HepG2 (cell line): ENCODE data around the gene MT1M. TPM values are rescaled to one million over a fixed set of nuclear protein-coding genes. Genes with fewer than 3 reads are reported as not detected.

Experiments
- ATAC-seq: fragments of 200-7000 bp; cut with Tn5 transposase; 3 replicates; pipeline ENCODE4 v1.9.1; 2020; ENCODE audit warnings: mild to moderate bottlenecking, moderate library complexity
- BruUV-seq: library from RNA; stranded (reverse); fragments of 400-500 nt; replicated peaks from 2 replicates; lab custom pipeline; 2021; lab: Mats Ljungman, UMichigan
- CTCF ChIA-PET: fragments of 300-600 bp; formaldehyde crosslinking; extraction: SDS; loops from one replicate; lab custom pipeline; 2021; ENCODE audit warnings: low total read pairs, inconsistent platforms, low intra/inter-chr PET ratio; lab: Yijun Ruan, JAX
- POLR2A ChIA-PET: fragments of 350-600 bp; sonication (Branson Sonifier 250); formaldehyde crosslinking; loops from one replicate; lab custom pipeline; 2020; ENCODE audit warnings: antibody characterized with exemption, inconsistent platforms; lab: Yijun Ruan, JAX
- DNase-seq: peaks from one replicate; pipeline ENCODE4 v3.0.0-alpha.2; 2015; ENCODE audit warnings: low spot score
- FAIRE-seq: peaks from 3 replicates; lab custom pipeline; 2011; peaks lifted over from hg19 to GRCh38; lab: Jason Lieb, UNC
- H2AFZ ChIP-seq: one replicate; pipeline ENCODE4 v1.6.1; 2011; ENCODE audit warnings: low read length, inconsistent platforms
- H3K27ac ChIP-seq: fragments of 300-600 bp; 3 replicates; pipeline ENCODE4 v1.8.0; 2011; ENCODE audit warnings: mixed run types, mild to moderate bottlenecking, mixed read lengths, low read length, inconsistent platforms; ENCODE audit not compliant: insufficient read depth; ENCODE audit errors: extremely low read length
- H3K27me3 ChIP-seq, 2 experiments: fragments of 200-600 bp in 1 of 2; 2 replicates in 1 of 2; 3 replicates in 1 of 2; pipeline versions ENCODE4 v1.6.0 to v1.8.0; 2011; ENCODE audit warnings: low read length in 2 of 2, mild to moderate bottlenecking in 2 of 2, moderate library complexity in 2 of 2, inconsistent platforms in 1 of 2; ENCODE audit not compliant: insufficient read depth in 2 of 2, control insufficient read depth in 1 of 2
- H3K36me3 ChIP-seq, 2 experiments: fragments of 200-600 bp in 1 of 2; replicated peaks in 1 of 2; 2 replicates in 1 of 2; 3 replicates in 1 of 2; pipeline versions ENCODE4 v1.5.1 to v1.8.0; 2011; ENCODE audit warnings: low read length in 2 of 2, inconsistent platforms in 1 of 2; ENCODE audit not compliant: insufficient read depth in 2 of 2, control insufficient read depth in 1 of 2
- H3K4me1 ChIP-seq: 2 replicates; pipeline ENCODE4 v1.5.1; 2012; ENCODE audit warnings: low read length, inconsistent platforms; ENCODE audit not compliant: insufficient read depth
- H3K4me2 ChIP-seq: 2 replicates; pipeline ENCODE4 v1.6.0; 2011; ENCODE audit warnings: low read depth, low read length, inconsistent platforms
- H3K4me3 ChIP-seq, 3 experiments: fragments of 200-600 bp in 1 of 3; sonication (generic), shearing (Covaris generic) in 1 of 3; replicated peaks in 1 of 3; 2 replicates each; pipeline ENCODE4 v1.5.1; 2011 to 2016; ENCODE audit warnings: low read length in 3 of 3, inconsistent platforms in 2 of 3, low read depth in 2 of 3, mild to moderate bottlenecking in 2 of 3, control low read depth in 1 of 3, mixed read lengths in 1 of 3; ENCODE audit not compliant: insufficient read depth in 1 of 3
- H3K79me2 ChIP-seq: one replicate; pipeline ENCODE4 v1.6.1; 2011; ENCODE audit warnings: low read length, inconsistent platforms; ENCODE audit not compliant: insufficient read depth
- H3K9ac ChIP-seq: 2 replicates; pipeline ENCODE4 v1.6.0; 2011; ENCODE audit warnings: mild to moderate bottlenecking, low read depth, low read length, inconsistent platforms; ENCODE audit not compliant: insufficient read depth
- H3K9me3 ChIP-seq: 2 replicates; pipeline ENCODE4 v1.5.1; 2012; ENCODE audit warnings: mild to moderate bottlenecking, low read length
- H4K20me1 ChIP-seq: 2 replicates; pipeline ENCODE4 v1.6.0; 2011; ENCODE audit warnings: inconsistent platforms, mild to moderate bottlenecking, low read length, moderate library complexity; ENCODE audit not compliant: insufficient read depth
- BHLHE40 ChIP-seq: IDR thresholded peaks from 2 replicates; pipeline ENCODE4 v1.6.1; 2011; ENCODE audit warnings: low read length, improper control_type of control experiment
- CERS6 ChIP-seq: sonication (generic); formaldehyde crosslinking; IDR thresholded peaks from 2 replicates; pipeline ENCODE4 v1.5.0; 2020; ENCODE audit warnings: missing genetic modification reagents
- FOXK2 ChIP-seq: fragments of 450-650 bp; IDR thresholded peaks from 2 replicates; pipeline ENCODE4 v1.6.1; 2016
- FOXP1 ChIP-seq, 2 experiments: fragments of 450-650 bp in 1 of 2; IDR thresholded peaks; 2 replicates each; pipeline ENCODE4 v1.6.1; 2017 to 2018; ENCODE audit warnings: antibody characterized with exemption in 1 of 2
- IRF2 ChIP-seq: IDR thresholded peaks from 2 replicates; pipeline ENCODE4 v1.6.1; 2018; ENCODE audit warnings: missing genetic modification reagents, missing compliant biosample characterization
- KAT7 ChIP-seq: IDR thresholded peaks from 2 replicates; pipeline ENCODE4 v1.6.1; 2018; ENCODE audit warnings: borderline replicate concordance, missing compliant biosample characterization
- LCORL ChIP-seq, 2 experiments: fragments of 450-650 bp in 1 of 2; sonication (generic) in 1 of 2; formaldehyde crosslinking in 1 of 2; IDR thresholded peaks; 2 replicates each; pipeline versions ENCODE4 v1.5.0 to v1.6.1; 2017 to 2020; ENCODE audit warnings: antibody characterized with exemption in 1 of 2, missing genetic modification reagents in 1 of 2
- REXO4 ChIP-seq: sonication (generic); formaldehyde crosslinking; IDR thresholded peaks from 2 replicates; pipeline ENCODE4 v1.8.0; 2022; ENCODE audit warnings: missing genetic modification reagents, mild to moderate bottlenecking, borderline replicate concordance
- SNAI1 ChIP-seq: sonication (generic); formaldehyde crosslinking; IDR thresholded peaks from 2 replicates; pipeline ENCODE4 v1.5.0; 2020; ENCODE audit warnings: mild to moderate bottlenecking, missing genetic modification reagents, borderline replicate concordance
- SOX6 ChIP-seq, 2 experiments: fragments of 450-650 bp in 1 of 2; sonication (generic) in 1 of 2; formaldehyde crosslinking in 1 of 2; IDR thresholded peaks; 2 replicates each; pipeline versions ENCODE4 v1.4.0 to v1.6.1; 2017 to 2020; ENCODE audit warnings: antibody characterized with exemption in 1 of 2, mild to moderate bottlenecking in 1 of 2, missing genetic modification reagents in 1 of 2
- ZBTB40 ChIP-seq, 2 experiments: fragments of 450-650 bp in 1 of 2; sonication (generic) in 1 of 2; formaldehyde crosslinking in 1 of 2; IDR thresholded peaks; 2 replicates each; pipeline versions ENCODE4 v1.6.1 to v1.8.0; 2016 to 2022; ENCODE audit warnings: antibody characterized with exemption in 1 of 2, mild to moderate bottlenecking in 1 of 2, missing genetic modification reagents in 1 of 2
- ZNF460 ChIP-seq: sonication (generic); formaldehyde crosslinking; IDR thresholded peaks from 2 replicates; pipeline ENCODE4 v1.5.1; 2020; ENCODE audit warnings: missing genetic modification reagents, mild to moderate bottlenecking, borderline replicate concordance
- ZNF781 ChIP-seq: sonication (generic); formaldehyde crosslinking; IDR thresholded peaks from 2 replicates; pipeline ENCODE4 v1.5.1; 2020; ENCODE audit warnings: borderline replicate concordance, mild to moderate bottlenecking, missing genetic modification reagents; ENCODE audit errors: not compliant biosample characterization
- WGBS: methylation state at CpG from one replicate; pipeline ENCODE4 v1.1.6; 2017; ENCODE audit warnings: low lambda C conversion rate; 5-methylcytosine and 5-hydroxymethylcytosine counted together
- in situ Hi-C: cut with HindIII; loops from 2 replicates; pipeline ENCODE4 v1.10.0; 2017; ENCODE audit warnings: low pct_unique_long_range_greater_than_20kb; ENCODE audit not compliant: extremely low pct_ligation_motif_present
- intact Hi-C: fragments of 100-400 bp; cut with micrococcal nuclease; formaldehyde crosslinking; loops from one replicate; pipeline ENCODE4 v1.10.0; 2022; ENCODE audit not compliant: unreplicated experiment
- polyA plus RNA-seq, 8 experiments: library from polyadenylated mRNA; depleted of rRNA in 3 of 8; stranded (reverse) in 7 of 8; unstranded in 1 of 8; fragments of >200 nt; fragmentation: Illumina TruSeq in 4 of 8; extraction: Trizol in 4 of 8; gene quantifications; 2 replicates each; pipeline versions ENCODE4 v1.2.1 to v1.2.3, GENCODE V29; 2011 to 2016; ENCODE audit warnings: low read depth in 4 of 8, missing spikeins in 1 of 8, mixed read lengths in 1 of 8; ENCODE audit not compliant: insufficient read depth in 1 of 8
- total RNA-seq, 5 experiments: library from RNA; depleted of rRNA; stranded (reverse); fragments of >200 nt; fragmentation: Illumina TruSeq; extraction: Trizol; gene quantifications; 2 replicates each; pipeline ENCODE4 v1.2.3, GENCODE V29; 2016; ENCODE audit warnings: low read depth in 1 of 5

Gene MT1M
- total and polyA plus RNA-seq, 2 of the 13 experiments (the other 11 are each of a cell fraction or from before 2014, with no cell fraction given) = 4.6 TPM; not detected in 1

- 65% methylated on average over 47 of the region's 47 CpGs for WGBS
- Histone ChIP-seq H3K27me3 (peaks cover 10 to 92% of the 10 kb centered on the region in 2 experiments; a peak in 4 of 5 replicates), H3K36me3 (no peaks in the 10 kb centered on the region), H3K27ac (no peak overlapping the region), H4K20me1 (no peaks in the 10 kb centered on the region), H3K9ac (no peak overlapping the region), H3K4me1 (peaks cover 33% of the 10 kb centered on the region), H3K4me2 (no peak overlapping the region), H3K9me3 (no peaks in the 10 kb centered on the region), H2AFZ (no peak overlapping the region), H3K79me2 (no peaks in the 10 kb centered on the region), H3K4me3 (no peak overlapping the region)
- ATAC-seq = no peak
- DNase-seq = no peak
- CTCF ChIA-PET = no interaction called here
- in situ Hi-C loops = no loop called here
- POLR2A ChIA-PET = no interaction called here
- FAIRE-seq = no peak
- no TSS peak for BruUV-seq
- intact Hi-C loops = no loop called here
- no peak for TF ChIP-seq FOXP1 (IDR thresholded peaks at IDR 0.05)
- TF ChIP-seq FOXP1 (CRISPR knock-in tag; IDR thresholded peaks at IDR 0.05) = no peak
- no peak for TF ChIP-seq ZNF781 (CRISPR knock-in tag)
- TF ChIP-seq REXO4 (CRISPR knock-in tag) = no peak
- no peak for TF ChIP-seq KAT7 (CRISPR knock-in tag)
- no peak for TF ChIP-seq LCORL (IDR thresholded peaks at IDR 0.05)
- no peak for TF ChIP-seq LCORL (CRISPR knock-in tag; IDR thresholded peaks at IDR 0.05)
- no peak for TF ChIP-seq ZNF460 (CRISPR knock-in tag)
- no peak for TF ChIP-seq CERS6 (CRISPR knock-in tag)
- TF ChIP-seq ZBTB40 (IDR thresholded peaks at IDR 0.05) = no peak
- no peak for TF ChIP-seq ZBTB40 (CRISPR knock-in tag; IDR thresholded peaks at IDR 0.05)
- no peak for TF ChIP-seq SNAI1 (CRISPR knock-in tag)
- no peak for TF ChIP-seq BHLHE40
- TF ChIP-seq SOX6 (IDR thresholded peaks at IDR 0.05) = no peak
- TF ChIP-seq SOX6 (CRISPR knock-in tag; IDR thresholded peaks at IDR 0.05) = no peak
- no peak for TF ChIP-seq FOXK2
- no peak for TF ChIP-seq IRF2 (CRISPR knock-in tag)
These were observed 2.4 kb downstream of the MT1M start for GRCh38 chr16:56634715-56635440.
